Measurements from ENCODE around the gene ANKRD11. TPM values are rescaled to one million over a fixed set of nuclear protein-coding genes. Genes with fewer than 3 reads are reported as not detected.

ANKRD11 gene
- total RNA-seq, 1 experiment from 2014 or later, result 266 TPM

- POLR2A ChIA-PET, result no interaction called here
- no peaks in the 10 kb centered on the region for H3K9me3 ChIP-seq (ENCODE audit: control insufficient read depth in 1 of 2, insufficient read depth in 1 of 2, low read depth in 1 of 2, low read length in 2 of 2)
- no TSS peak for BruUV-seq (replicated peaks)
- intact Hi-C loops (cut with micrococcal nuclease), result no loop called here
- no peak overlapping the region for H3K4me3 ChIP-seq (replicated peaks in 1 of 2; ENCODE audit: low read depth in 1 of 2, low read length in 2 of 2)
- DNase-seq (ENCODE audit: low read depth, low spot score) (no peak), ATAC-seq (no peak)
- no peak for TF ChIP-seq ELF1 (IDR thresholded peaks at IDR 0.05; ENCODE audit: borderline replicate concordance, low read depth)
- TF ChIP-seq FOSL1 (IDR thresholded peaks at IDR 0.05; ENCODE audit: low read depth), result no peak
- TF ChIP-seq ZFX (IDR thresholded peaks at IDR 0.05), result no peak
- TF ChIP-seq REST (IDR thresholded peaks at IDR 0.05; ENCODE audit: low read depth), result no peak
- no peak for TF ChIP-seq CEBPB (IDR thresholded peaks at IDR 0.05; ENCODE audit: low read depth)
- no peak for TF ChIP-seq RAD21 (IDR thresholded peaks at IDR 0.05; ENCODE audit: low read depth)
- no peak for TF ChIP-seq EZH2phosphoT487 (IDR thresholded peaks at IDR 0.05; ENCODE audit: borderline replicate concordance)
- TF ChIP-seq SIN3A (IDR thresholded peaks at IDR 0.05; ENCODE audit: low read depth), result no peak
- RAD21 ChIA-PET (ENCODE audit: low non-redundant PET in 1 of 2, low total read pairs in 2 of 2, uncharacterized antibody in 2 of 2, unreplicated experiment in 2 of 2), result no interaction called here
- peaks cover 0 to 20% of the 10 kb centered on the region in 2 experiments; a peak in 1 of 4 replicates for H3K4me1 ChIP-seq (ENCODE audit: control insufficient read depth in 1 of 2, insufficient read depth in 2 of 2, low read length in 2 of 2)
- CTCF ChIA-PET, result no interaction called here
- H3K9ac ChIP-seq (ENCODE audit: low read length), result no peak overlapping the region
- peaks cover 38% of the 10 kb centered on the region; the same call in 1 of the 2 replicates for H4K20me1 ChIP-seq (ENCODE audit: insufficient read depth)
- no peaks in the 10 kb centered on the region for H3K9me2 ChIP-seq (ENCODE audit: insufficient read depth)
- H3K79me2 ChIP-seq (ENCODE audit: insufficient read depth, low read length), result peaks cover 98% of the 10 kb centered on the region
- no peaks in the 10 kb centered on the region for H3K27me3 ChIP-seq (ENCODE audit: insufficient read depth, low read length)
- H2AFZ ChIP-seq (ENCODE audit: low read depth, low read length, poor library complexity, severe bottlenecking), result no peak overlapping the region
- no peaks in the 10 kb centered on the region for H3K36me3 ChIP-seq (ENCODE audit: control insufficient read depth in 1 of 2, insufficient read depth in 2 of 2, low read length in 2 of 2)
- no peak overlapping the region for H3K27ac ChIP-seq (ENCODE audit: low read depth, low read length)
- no peak overlapping the region for H3K4me2 ChIP-seq (ENCODE audit: low read length)
These were observed 104.6 kb downstream of the ANKRD11 start for GRCh38 chr16:89385712-89386111.

GRCh38 chr16:89384282-89384681 is 106.1 kb downstream of the ANKRD11 start:
- ChIA-PET CTCF (no interaction called here), POLR2A (no interaction called here), RAD21 (ENCODE audit: low non-redundant PET in 1 of 2, low total read pairs in 2 of 2, uncharacterized antibody in 2 of 2, unreplicated experiment in 2 of 2) (no interaction called here)
- Histone ChIP-seq H3K4me2 (ENCODE audit: low read length) (no peak overlapping the region), H3K79me2 (ENCODE audit: insufficient read depth, low read length) (peaks cover 99% of the 10 kb centered on the region), H3K27ac (ENCODE audit: low read depth, low read length) (no peak overlapping the region), H2AFZ (ENCODE audit: low read depth, low read length, poor library complexity, severe bottlenecking) (no peak overlapping the region), H3K36me3 (ENCODE audit: control insufficient read depth in 1 of 2, insufficient read depth in 2 of 2, low read length in 2 of 2) (no peaks in the 10 kb centered on the region), H3K9ac (ENCODE audit: low read length) (no peak overlapping the region), H3K4me1 (ENCODE audit: control insufficient read depth in 1 of 2, insufficient read depth in 2 of 2, low read length in 2 of 2) (peaks cover 0 to 20% of the 10 kb centered on the region in 2 experiments; a peak in 1 of 4 replicates), H3K27me3 (ENCODE audit: insufficient read depth, low read length) (no peaks in the 10 kb centered on the region), H4K20me1 (ENCODE audit: insufficient read depth) (peaks cover 43% of the 10 kb centered on the region; the same call in 1 of the 2 replicates), H3K9me3 (ENCODE audit: control insufficient read depth in 1 of 2, insufficient read depth in 1 of 2, low read depth in 1 of 2, low read length in 2 of 2) (no peaks in the 10 kb centered on the region), H3K9me2 (ENCODE audit: insufficient read depth) (no peaks in the 10 kb centered on the region), H3K4me3 (replicated peaks in 1 of 2; ENCODE audit: low read depth in 1 of 2, low read length in 2 of 2) (no peak overlapping the region)
- no peak for DNase-seq (ENCODE audit: low read depth, low spot score)
- ATAC-seq, result no peak
- intact Hi-C loops (cut with micrococcal nuclease), result no loop called here
- BruUV-seq (replicated peaks), result no TSS peak
- TF ChIP-seq ATF3 (IDR thresholded peaks at IDR 0.05) (no peak), POLR2AphosphoS5 (IDR thresholded peaks at IDR 0.05; ENCODE audit: low read depth, low read length) (no peak), RAD21 (IDR thresholded peaks at IDR 0.05; ENCODE audit: low read depth) (no peak), REST (IDR thresholded peaks at IDR 0.05; ENCODE audit: low read depth) (no peak), POLR2A (IDR thresholded peaks at IDR 0.05; ENCODE audit: borderline replicate concordance, extremely low read depth, insufficient read depth, insufficient read length) (no peak)

Data from HCT116 (cell line).